Measurements from ENCODE around the gene ZNF473. TPM values are rescaled to one million over a fixed set of nuclear protein-coding genes. Genes with fewer than 3 reads are reported as not detected.
A peak's percentile ranks its signal among the peaks of the same experiment; 100 is the strongest.

ZNF473 gene
- total RNA-seq, 1 donor, result 8.3 TPM

- no peak overlapping the region for H3K4me2 ChIP-seq (ENCODE audit: insufficient read depth, low read length)
- no peak overlapping the region for H3K27ac ChIP-seq (ENCODE audit: low read depth, low read length)
- H3K36me3 ChIP-seq (ENCODE audit: insufficient read depth, low read length), result peaks cover 56% of the 10 kb centered on the region
- H3K79me2 ChIP-seq (ENCODE audit: insufficient read depth, low read length), result peaks cover 2% of the 10 kb centered on the region
- no peak overlapping the region for H2AFZ ChIP-seq (ENCODE audit: low read length)
- H3K9me3 ChIP-seq (ENCODE audit: low read depth, low read length), result no peaks in the 10 kb centered on the region
- peaks cover 49% of the 10 kb centered on the region for H4K20me1 ChIP-seq (ENCODE audit: insufficient read depth, low read length)
- no peak overlapping the region for H3K4me3 ChIP-seq (ENCODE audit: insufficient read depth, low read length)
- DNase-seq (ENCODE audit: insufficient read length, low spot score, missing footprints), result no peak
- H3K4me1 ChIP-seq (ENCODE audit: insufficient read depth, low read length), result peaks cover 11% of the 10 kb centered on the region
- TF ChIP-seq, protein P1, sequence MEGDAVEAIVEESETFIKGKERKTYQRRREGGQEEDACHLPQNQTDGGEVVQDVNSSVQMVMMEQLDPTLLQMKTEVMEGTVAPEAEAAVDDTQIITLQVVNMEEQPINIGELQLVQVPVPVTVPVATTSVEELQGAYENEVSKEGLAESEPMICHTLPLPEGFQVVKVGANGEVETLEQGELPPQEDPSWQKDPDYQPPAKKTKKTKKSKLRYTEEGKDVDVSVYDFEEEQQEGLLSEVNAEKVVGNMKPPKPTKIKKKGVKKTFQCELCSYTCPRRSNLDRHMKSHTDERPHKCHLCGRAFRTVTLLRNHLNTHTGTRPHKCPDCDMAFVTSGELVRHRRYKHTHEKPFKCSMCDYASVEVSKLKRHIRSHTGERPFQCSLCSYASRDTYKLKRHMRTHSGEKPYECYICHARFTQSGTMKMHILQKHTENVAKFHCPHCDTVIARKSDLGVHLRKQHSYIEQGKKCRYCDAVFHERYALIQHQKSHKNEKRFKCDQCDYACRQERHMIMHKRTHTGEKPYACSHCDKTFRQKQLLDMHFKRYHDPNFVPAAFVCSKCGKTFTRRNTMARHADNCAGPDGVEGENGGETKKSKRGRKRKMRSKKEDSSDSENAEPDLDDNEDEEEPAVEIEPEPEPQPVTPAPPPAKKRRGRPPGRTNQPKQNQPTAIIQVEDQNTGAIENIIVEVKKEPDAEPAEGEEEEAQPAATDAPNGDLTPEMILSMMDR (IDR thresholded peaks at IDR 0.05; ENCODE audit: extremely low read depth, low read depth, low read length), result no peak
- H3K27me3 ChIP-seq (ENCODE audit: insufficient read depth, low read length), result no peaks in the 10 kb centered on the region
Measured at GRCh38 chr19:50000841-50001557, 24.8 kb upstream of the ZNF473 start.

DNA sequence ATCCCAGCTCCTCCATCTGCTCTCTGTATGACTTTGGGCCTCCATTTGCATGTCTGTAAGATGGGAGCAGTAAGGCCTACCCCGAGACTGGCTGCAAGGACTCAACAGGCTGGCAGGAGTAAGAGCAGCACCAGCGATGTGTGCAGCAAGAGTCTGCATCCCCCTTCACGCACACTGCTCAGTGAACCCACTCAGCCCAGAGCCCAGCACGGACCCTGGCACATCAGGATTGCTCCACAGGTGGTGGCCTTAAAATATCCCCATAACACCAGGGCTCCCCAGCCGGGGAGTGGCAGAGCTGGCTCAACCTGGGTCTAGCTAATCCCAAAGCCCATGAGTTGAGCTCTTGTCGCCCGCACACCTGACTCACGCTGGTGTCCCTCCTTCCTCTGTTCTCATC is 24.0 kb upstream of the ZNF473 start:
- no peak for DNase-seq (ENCODE audit: insufficient read length, low spot score, missing footprints)
- Histone ChIP-seq H3K9me3 (ENCODE audit: low read depth, low read length) (no peaks in the 10 kb centered on the region), H3K79me2 (ENCODE audit: insufficient read depth, low read length) (peaks cover 2% of the 10 kb centered on the region), H4K20me1 (ENCODE audit: insufficient read depth, low read length) (peaks cover 49% of the 10 kb centered on the region), H2AFZ (ENCODE audit: low read length) (no peak overlapping the region), H3K27ac (ENCODE audit: low read depth, low read length) (no peak overlapping the region), H3K4me1 (ENCODE audit: insufficient read depth, low read length) (peaks cover 11% of the 10 kb centered on the region), H3K27me3 (ENCODE audit: insufficient read depth, low read length) (no peaks in the 10 kb centered on the region), H3K36me3 (ENCODE audit: insufficient read depth, low read length) (peaks cover 58% of the 10 kb centered on the region), H3K4me2 (ENCODE audit: insufficient read depth, low read length) (no peak overlapping the region), H3K4me3 (ENCODE audit: insufficient read depth, low read length) (no peak overlapping the region)
- TF ChIP-seq, protein P1 (IDR thresholded peaks at IDR 0.05; ENCODE audit: extremely low read depth, low read depth, low read length), result no peak

DNA sequence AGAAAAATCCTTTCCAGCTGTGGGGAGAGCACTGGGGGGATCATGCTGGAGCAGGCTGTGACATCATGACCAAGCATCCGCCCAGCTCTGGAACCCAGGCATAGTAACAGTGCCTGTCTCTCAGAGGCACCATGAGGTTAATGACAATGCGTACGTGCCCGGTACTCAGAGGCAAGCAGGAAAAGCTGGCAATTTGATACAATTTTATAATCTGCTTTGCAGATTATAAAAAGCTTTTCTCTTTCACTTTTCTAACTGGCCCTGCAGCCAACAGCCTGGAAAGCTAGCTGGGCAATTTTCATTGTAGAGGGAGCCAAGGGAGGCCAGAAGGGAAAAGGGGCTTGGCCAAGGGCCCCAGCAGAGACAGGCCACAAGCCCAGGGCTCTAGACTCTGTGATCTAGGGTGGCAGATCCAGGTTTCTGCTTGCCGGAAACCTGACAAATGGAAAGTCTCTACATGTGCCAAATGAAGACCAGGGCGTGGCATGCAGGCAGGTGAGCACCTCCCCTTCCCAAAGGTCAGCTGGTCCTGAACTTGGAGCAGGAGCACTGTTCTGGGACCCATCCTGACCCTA is 23.3 kb upstream of the ZNF473 start:
- peaks cover 47% of the 10 kb centered on the region for H4K20me1 ChIP-seq (ENCODE audit: insufficient read depth, low read length)
- H3K27ac ChIP-seq (ENCODE audit: low read depth, low read length), result no peak overlapping the region
- H3K4me2 ChIP-seq (ENCODE audit: insufficient read depth, low read length), result no peak overlapping the region
- no peak overlapping the region for H3K4me3 ChIP-seq (ENCODE audit: insufficient read depth, low read length)
- no peaks in the 10 kb centered on the region for H3K9me3 ChIP-seq (ENCODE audit: low read depth, low read length)
- no peak for DNase-seq (ENCODE audit: insufficient read length, low spot score, missing footprints)
- H3K36me3 ChIP-seq (ENCODE audit: insufficient read depth, low read length), result peaks cover 62% of the 10 kb centered on the region
- peaks cover 4% of the 10 kb centered on the region for H3K79me2 ChIP-seq (ENCODE audit: insufficient read depth, low read length)
- peaks cover 11% of the 10 kb centered on the region for H3K4me1 ChIP-seq (ENCODE audit: insufficient read depth, low read length)
- no peaks in the 10 kb centered on the region for H3K27me3 ChIP-seq (ENCODE audit: insufficient read depth, low read length)
- H2AFZ ChIP-seq (ENCODE audit: low read length), result no peak overlapping the region
- TF ChIP-seq, protein P1 (IDR thresholded peaks at IDR 0.05; ENCODE audit: extremely low read depth, low read depth, low read length), result no peak

- Histone ChIP-seq H3K4me3 (ENCODE audit: insufficient read depth, low read length) (no peak overlapping the region), H3K4me2 (ENCODE audit: insufficient read depth, low read length) (no peak overlapping the region), H4K20me1 (ENCODE audit: insufficient read depth, low read length) (peaks cover 48% of the 10 kb centered on the region), H3K4me1 (ENCODE audit: insufficient read depth, low read length) (peaks cover 11% of the 10 kb centered on the region), H2AFZ (ENCODE audit: low read length) (no peak overlapping the region), H3K27ac (ENCODE audit: low read depth, low read length) (peak overlapping the region; percentile 21), H3K9me3 (ENCODE audit: low read depth, low read length) (no peaks in the 10 kb centered on the region), H3K79me2 (ENCODE audit: insufficient read depth, low read length) (peaks cover 4% of the 10 kb centered on the region), H3K27me3 (ENCODE audit: insufficient read depth, low read length) (no peaks in the 10 kb centered on the region), H3K36me3 (ENCODE audit: insufficient read depth, low read length) (peaks cover 66% of the 10 kb centered on the region)
- no peak for DNase-seq (ENCODE audit: insufficient read length, low spot score, missing footprints)
- TF ChIP-seq, protein P1 (IDR thresholded peaks at IDR 0.05; ENCODE audit: extremely low read depth, low read depth, low read length), result no peak
Measured at GRCh38 chr19:50003254-50003788, 22.5 kb upstream of the ZNF473 start.
